Globus pallidus (tissue), 1 donor: ENCODE measurements around the gene KLK4.

Experiments
- DNase-seq: peaks from one replicate; pipeline ENCODE4 v3.0.0-alpha.2; 2015; ENCODE audit warnings: low spot score

Gene KLK4

GRCh38 chr19:50911206-50912101 lies at the start of gene KLK4:
Gene KLK4, minus strand, starts transcription at chr19:50911395. Its CDS starts 657 bp downstream, at chr19:50910738.
- DNase-seq, result no peak

- DNase-seq, result no peak
Observed at GRCh38 chr19:50959731-50960500, 48.7 kb upstream of the KLK4 start.

- DNase-seq, result no peak
Observed at GRCh38 chr19:50957587-50957986, 46.4 kb upstream of the KLK4 start.

GRCh38 chr19:50952910-50953309 lies 41.7 kb upstream of the KLK4 start, which contains the start of gene KLK5:
Gene KLK5, minus strand, starts transcription at chr19:50953038. Its CDS starts 381 bp downstream, at chr19:50952657.
- no peak for DNase-seq

GRCh38 chr19:50949861-50950260 lies 38.7 kb upstream of the KLK4 start:
- DNase-seq, result no peak

- no peak for DNase-seq
Observed at GRCh38 chr19:50947123-50947522, 35.9 kb upstream of the KLK4 start.

GRCh38 chr19:50944795-50945194 lies 33.6 kb upstream of the KLK4 start:
- DNase-seq, result no peak

GRCh38 chr19:50943074-50943828 lies 32.1 kb upstream of the KLK4 start:
- no peak for DNase-seq

- DNase-seq, result no peak
Observed at GRCh38 chr19:50939596-50939995, 28.4 kb upstream of the KLK4 start.

- no peak for DNase-seq
Observed at GRCh38 chr19:50933640-50934039, 22.4 kb upstream of the KLK4 start.

- no peak for DNase-seq
Observed at GRCh38 chr19:50932690-50933083, 21.5 kb upstream of the KLK4 start.

- DNase-seq, result no peak
Observed at GRCh38 chr19:50932018-50932689, 21.0 kb upstream of the KLK4 start.

GRCh38 chr19:50931023-50931422 lies 19.8 kb upstream of the KLK4 start:
- DNase-seq, result no peak

- no peak for DNase-seq
Observed at GRCh38 chr19:50928831-50929230, 17.6 kb upstream of the KLK4 start.

GRCh38 chr19:50926144-50926543 lies 14.9 kb upstream of the KLK4 start:
- no peak for DNase-seq

GRCh38 chr19:50925734-50926133 lies 14.5 kb upstream of the KLK4 start:
- no peak for DNase-seq

- DNase-seq, result no peak
Observed at GRCh38 chr19:50924586-50924985, 13.4 kb upstream of the KLK4 start.

- peak; percentile 62 for DNase-seq
Observed at GRCh38 chr19:50922317-50922853, 11.2 kb upstream of the KLK4 start.

- DNase-seq, result no peak
Observed at GRCh38 chr19:50921426-50922316, 10.5 kb upstream of the KLK4 start.

GRCh38 chr19:50916069-50916468 lies 4.9 kb upstream of the KLK4 start:
- DNase-seq, result no peak
